ENCODE results near the gene ZNF385A. TPM values are rescaled to one million over a fixed set of nuclear protein-coding genes. Genes with fewer than 3 reads are reported as not detected.
A peak's percentile ranks its signal among the peaks of the same experiment; 100 is the strongest.

The ZNF385A gene
- total and polyA plus RNA-seq, 4 donors, result 2.5 to 4.0 (median 2.8) TPM

DNA sequence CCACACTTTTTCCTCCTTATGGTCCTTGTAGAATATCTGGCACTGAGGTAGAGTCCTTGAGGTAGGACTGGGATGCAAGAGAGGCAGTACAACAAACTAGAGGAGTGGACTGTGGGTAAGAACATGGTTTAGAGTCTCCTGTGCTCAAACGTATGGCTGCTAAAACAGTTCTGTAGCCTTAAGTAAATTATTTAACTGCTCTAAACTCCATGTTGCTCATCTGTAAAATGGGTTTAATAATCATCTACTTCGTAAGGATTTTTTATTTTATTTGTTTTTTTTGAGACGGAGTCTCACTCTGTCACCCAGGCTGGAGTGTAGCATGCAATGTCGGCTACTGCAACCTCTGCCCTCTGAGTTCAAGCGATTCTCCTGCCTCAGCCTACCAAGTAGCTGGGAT is 63.2 kb downstream of the ZNF385A start:
- Histone ChIP-seq H3K27me3 (ENCODE audit: control insufficient read depth in 4 of 4, insufficient read depth in 4 of 4, low read length in 3 of 4) (no peaks in the 10 kb centered on the region), H3K9me3 (ENCODE audit: control insufficient read depth in 4 of 4, low read length in 3 of 4) (no peaks in the 10 kb centered on the region), H3K27ac (ENCODE audit: low read depth in 1 of 2, low read length in 2 of 2) (no peak overlapping the region), H3K4me3 (ENCODE audit: low read depth in 1 of 3, low read length in 3 of 3) (no peak overlapping the region), H3K9ac (ENCODE audit: low read depth in 1 of 2, low read length in 2 of 2) (no peak overlapping the region), H3K4me1 (ENCODE audit: control insufficient read depth in 4 of 4, insufficient read depth in 4 of 4, low read length in 3 of 4) (peaks cover 0 to 10% (median 2%) of the 10 kb centered on the region in 4 donors), H3K36me3 (ENCODE audit: control insufficient read depth in 4 of 4, insufficient read depth in 3 of 4, low read depth in 1 of 4, low read length in 3 of 4) (no peaks in the 10 kb centered on the region)
- WGBS, result 92% methylated on average over 5 of the region's 5 CpGs
- no peak for DNase-seq (ENCODE audit: low spot score)
- TF ChIP-seq JUND (IDR thresholded peaks at IDR 0.05), result no peak
- TF ChIP-seq GABPA (IDR thresholded peaks at IDR 0.05 in 1 of 2, conservative IDR thresholded peaks at IDR 0.05 in 1 of 2), result no peak
- TF ChIP-seq, protein P1, sequence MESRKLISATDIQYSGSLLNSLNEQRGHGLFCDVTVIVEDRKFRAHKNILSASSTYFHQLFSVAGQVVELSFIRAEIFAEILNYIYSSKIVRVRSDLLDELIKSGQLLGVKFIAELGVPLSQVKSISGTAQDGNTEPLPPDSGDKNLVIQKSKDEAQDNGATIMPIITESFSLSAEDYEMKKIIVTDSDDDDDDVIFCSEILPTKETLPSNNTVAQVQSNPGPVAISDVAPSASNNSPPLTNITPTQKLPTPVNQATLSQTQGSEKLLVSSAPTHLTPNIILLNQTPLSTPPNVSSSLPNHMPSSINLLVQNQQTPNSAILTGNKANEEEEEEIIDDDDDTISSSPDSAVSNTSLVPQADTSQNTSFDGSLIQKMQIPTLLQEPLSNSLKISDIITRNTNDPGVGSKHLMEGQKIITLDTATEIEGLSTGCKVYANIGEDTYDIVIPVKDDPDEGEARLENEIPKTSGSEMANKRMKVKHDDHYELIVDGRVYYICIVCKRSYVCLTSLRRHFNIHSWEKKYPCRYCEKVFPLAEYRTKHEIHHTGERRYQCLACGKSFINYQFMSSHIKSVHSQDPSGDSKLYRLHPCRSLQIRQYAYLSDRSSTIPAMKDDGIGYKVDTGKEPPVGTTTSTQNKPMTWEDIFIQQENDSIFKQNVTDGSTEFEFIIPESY (IDR thresholded peaks at IDR 0.05), result no peak
- TF ChIP-seq EGR1 (IDR thresholded peaks at IDR 0.05; ENCODE audit: low read depth in 2 of 2), result no peak
- no peak for TF ChIP-seq SP1 (IDR thresholded peaks at IDR 0.05)
- TF ChIP-seq FOXA1 (IDR thresholded peaks at IDR 0.05), result no peak
- TF ChIP-seq, protein P2, sequence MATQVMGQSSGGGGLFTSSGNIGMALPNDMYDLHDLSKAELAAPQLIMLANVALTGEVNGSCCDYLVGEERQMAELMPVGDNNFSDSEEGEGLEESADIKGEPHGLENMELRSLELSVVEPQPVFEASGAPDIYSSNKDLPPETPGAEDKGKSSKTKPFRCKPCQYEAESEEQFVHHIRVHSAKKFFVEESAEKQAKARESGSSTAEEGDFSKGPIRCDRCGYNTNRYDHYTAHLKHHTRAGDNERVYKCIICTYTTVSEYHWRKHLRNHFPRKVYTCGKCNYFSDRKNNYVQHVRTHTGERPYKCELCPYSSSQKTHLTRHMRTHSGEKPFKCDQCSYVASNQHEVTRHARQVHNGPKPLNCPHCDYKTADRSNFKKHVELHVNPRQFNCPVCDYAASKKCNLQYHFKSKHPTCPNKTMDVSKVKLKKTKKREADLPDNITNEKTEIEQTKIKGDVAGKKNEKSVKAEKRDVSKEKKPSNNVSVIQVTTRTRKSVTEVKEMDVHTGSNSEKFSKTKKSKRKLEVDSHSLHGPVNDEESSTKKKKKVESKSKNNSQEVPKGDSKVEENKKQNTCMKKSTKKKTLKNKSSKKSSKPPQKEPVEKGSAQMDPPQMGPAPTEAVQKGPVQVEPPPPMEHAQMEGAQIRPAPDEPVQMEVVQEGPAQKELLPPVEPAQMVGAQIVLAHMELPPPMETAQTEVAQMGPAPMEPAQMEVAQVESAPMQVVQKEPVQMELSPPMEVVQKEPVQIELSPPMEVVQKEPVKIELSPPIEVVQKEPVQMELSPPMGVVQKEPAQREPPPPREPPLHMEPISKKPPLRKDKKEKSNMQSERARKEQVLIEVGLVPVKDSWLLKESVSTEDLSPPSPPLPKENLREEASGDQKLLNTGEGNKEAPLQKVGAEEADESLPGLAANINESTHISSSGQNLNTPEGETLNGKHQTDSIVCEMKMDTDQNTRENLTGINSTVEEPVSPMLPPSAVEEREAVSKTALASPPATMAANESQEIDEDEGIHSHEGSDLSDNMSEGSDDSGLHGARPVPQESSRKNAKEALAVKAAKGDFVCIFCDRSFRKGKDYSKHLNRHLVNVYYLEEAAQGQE (IDR thresholded peaks at IDR 0.05), result no peak
- TF ChIP-seq HNF4A (conservative IDR thresholded peaks at IDR 0.05), result no peak
- TF ChIP-seq, protein P3, sequence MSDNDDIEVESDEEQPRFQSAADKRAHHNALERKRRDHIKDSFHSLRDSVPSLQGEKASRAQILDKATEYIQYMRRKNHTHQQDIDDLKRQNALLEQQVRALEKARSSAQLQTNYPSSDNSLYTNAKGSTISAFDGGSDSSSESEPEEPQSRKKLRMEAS (IDR thresholded peaks at IDR 0.05), result no peak
- TF ChIP-seq HNF4G (IDR thresholded peaks at IDR 0.05), result no peak
- TF ChIP-seq RXRA (IDR thresholded peaks at IDR 0.05), result no peak
- TF ChIP-seq TAF1 (conservative IDR thresholded peaks at IDR 0.05), result no peak
- TF ChIP-seq, protein P4, sequence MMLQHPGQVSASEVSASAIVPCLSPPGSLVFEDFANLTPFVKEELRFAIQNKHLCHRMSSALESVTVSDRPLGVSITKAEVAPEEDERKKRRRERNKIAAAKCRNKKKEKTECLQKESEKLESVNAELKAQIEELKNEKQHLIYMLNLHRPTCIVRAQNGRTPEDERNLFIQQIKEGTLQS (IDR thresholded peaks at IDR 0.05), result no peak

Small RNA genes lying within 50 kb of the gene (small RNA-seq; reads per million reads assigned to genes)
- gene MIR148B (159 reads per million, percentile 98 among the genes with 10 or more reads in this experiment), gene RN7SL744P (not detected)

Other genes starting within 250 kb of the ZNF385A start
- gene SMUG1, start 195.7 kb downstream of the ZNF385A start, total RNA-seq, result 10 to 100 TPM; 17.6 to 22.9 TPM
- 10 to 100 TPM; 28.0 to 42.9 TPM for gene SMUG1, start 195.7 kb downstream of the ZNF385A start, polyA plus RNA-seq
- 10 to 100 TPM; 15.1 to 62.3 TPM for gene CBX5, start 104.6 kb downstream of the ZNF385A start, total RNA-seq
- 1 to 10 TPM; 4.4 to 10.0 TPM for gene CBX5, start 104.6 kb downstream of the ZNF385A start, polyA plus RNA-seq
- gene HNRNPA1, start 104.0 kb downstream of the ZNF385A start, total RNA-seq, result 100 to 1,000 TPM; 169 to 274 TPM
- gene HNRNPA1, start 104.0 kb downstream of the ZNF385A start, polyA plus RNA-seq, result 100 to 1,000 TPM in 1 of 2 donors, 10 to 100 TPM in 1; 81.0 to 241 TPM
- gene NFE2, start 83.7 kb downstream of the ZNF385A start, total RNA-seq, result 100 to 1,000 TPM in 1 of 2 donors, 1 to 10 TPM in 1; 1.7 to 155 TPM
- under 1 TPM; 0.44 to 0.71 TPM for gene NFE2, start 83.7 kb downstream of the ZNF385A start, polyA plus RNA-seq
- gene COPZ1, start 59.6 kb downstream of the ZNF385A start, total RNA-seq, result 10 to 100 TPM; 54.6 to 87.7 TPM
- gene COPZ1, start 59.6 kb downstream of the ZNF385A start, polyA plus RNA-seq, result 10 to 100 TPM; 71.9 to 92.6 TPM
- gene GPR84, start 20.2 kb downstream of the ZNF385A start, total RNA-seq, result under 1 TPM; 0.33 to 0.37 TPM
- under 1 TPM in 1 of 2 donors, not detected in 1; 0.09 TPM for gene GPR84, start 20.2 kb downstream of the ZNF385A start, polyA plus RNA-seq
- gene ITGA5, start 34.5 kb upstream of the ZNF385A start, total RNA-seq, result 10 to 100 TPM; 52.2 to 60.7 TPM
- 10 to 100 TPM; 26.6 to 27.1 TPM for gene ITGA5, start 34.5 kb upstream of the ZNF385A start, polyA plus RNA-seq
- under 1 TPM; 0.33 to 0.89 TPM for gene GTSF1, start 88.9 kb upstream of the ZNF385A start, total RNA-seq
- under 1 TPM in 1 of 2 donors, not detected in 1; 0.57 TPM for gene GTSF1, start 88.9 kb upstream of the ZNF385A start, polyA plus RNA-seq
- gene NCKAP1L, start 113.0 kb upstream of the ZNF385A start, total RNA-seq, result 10 to 100 TPM; 12.4 to 32.0 TPM
- 1 to 10 TPM; 1.3 to 4.6 TPM for gene NCKAP1L, start 113.0 kb upstream of the ZNF385A start, polyA plus RNA-seq
- 1 to 10 TPM; 2.9 to 3.7 TPM for gene PDE1B, start 164.9 kb upstream of the ZNF385A start, total RNA-seq
- 1 to 10 TPM in 1 of 2 donors, under 1 TPM in 1; 0.90 to 1.6 TPM for gene PDE1B, start 164.9 kb upstream of the ZNF385A start, polyA plus RNA-seq
- gene PPP1R1A, start 203.9 kb upstream of the ZNF385A start, total RNA-seq, result 10 to 100 TPM in 1 of 2 donors, 1 to 10 TPM in 1; 8.1 to 12.4 TPM
- gene PPP1R1A, start 203.9 kb upstream of the ZNF385A start, polyA plus RNA-seq, result 100 to 1,000 TPM in 1 of 2 donors, 10 to 100 TPM in 1; 75.2 to 182 TPM